Thyroid gland (tissue), 4 donors: ENCODE data around the gene CACNG5.

Experiments used
- CTCF ChIP-seq, 6 experiments: fragments of 200-600 bp in 3 of 6; fragments of 450-650 bp in 3 of 6; sonication (generic) in 3 of 6; IDR thresholded peaks; one replicate each; pipeline ENCODE4 v1.5.1; 2016 to 2019; ENCODE audit warnings: antibody characterized with exemption in 6 of 6, mild to moderate bottlenecking in 2 of 6, inconsistent platforms in 1 of 6, moderate library complexity in 1 of 6
- POLR2A ChIP-seq, 2 donors: fragments of 450-650 bp; IDR thresholded peaks; one replicate each; pipeline ENCODE4 v1.6.1; 2017; ENCODE audit warnings: antibody characterized with exemption in 2 of 2, mild to moderate bottlenecking in 2 of 2, moderate library complexity in 1 of 2

- no peak for TF ChIP-seq POLR2A (IDR thresholded peaks at IDR 0.05)
- no peak for TF ChIP-seq CTCF (IDR thresholded peaks at IDR 0.05)
These were observed 94.7 kb downstream of the CACNG5 start for GRCh38 chr17:66929591-66929990.
